Right forelimb (tissue), 1 donor: ENCODE results near the gene IKBKE.

Experiments used
- DNase-seq: peaks from one replicate; pipeline ENCODE4 v3.0.0-alpha.2; 2018

IKBKE gene

GRCh38 chr1:206514813-206515387, 44.6 kb downstream of the IKBKE start:
- no peak for DNase-seq

DNA sequence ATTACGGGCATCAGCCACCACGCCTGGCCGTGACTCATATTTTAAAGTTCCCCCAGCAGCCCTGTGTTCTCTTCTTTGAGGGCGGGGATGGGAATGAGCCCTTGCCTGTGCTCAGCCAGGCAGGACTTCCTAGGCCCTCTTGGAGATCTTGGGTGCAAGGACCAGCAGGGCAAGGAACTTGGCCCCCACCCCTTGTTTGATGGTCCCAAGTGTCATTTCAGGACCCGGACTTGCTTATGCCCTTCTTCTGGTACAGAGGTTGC, 46.4 kb downstream of the IKBKE start:
- DNase-seq, result no peak

GRCh38 chr1:206517784-206518183, 47.5 kb downstream of the IKBKE start:
- DNase-seq, result no peak

DNA sequence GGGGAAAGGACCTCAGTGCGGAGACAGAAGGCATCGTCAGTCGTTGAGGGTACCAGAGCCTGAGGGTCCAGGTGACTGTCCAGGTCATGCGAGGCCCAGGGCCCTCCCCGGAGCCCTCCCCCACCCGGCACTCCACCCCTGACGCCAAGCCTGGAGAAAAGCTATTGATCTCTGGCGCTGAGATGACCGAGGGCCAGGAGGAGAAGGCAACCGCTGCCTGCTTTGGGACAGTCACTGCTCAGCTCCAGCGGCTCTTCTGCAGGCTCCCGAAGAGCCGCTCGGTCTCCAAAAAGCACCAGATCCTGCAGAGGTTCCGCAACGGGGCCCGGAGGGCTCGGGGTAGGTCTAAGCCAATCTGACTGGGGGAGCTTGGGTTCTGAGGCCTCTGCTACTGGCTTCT, 47.9 kb downstream of the IKBKE start:
- DNase-seq, result no peak

GRCh38 chr1:206518743-206519142, 48.5 kb downstream of the IKBKE start:
- DNase-seq, result no peak

DNA sequence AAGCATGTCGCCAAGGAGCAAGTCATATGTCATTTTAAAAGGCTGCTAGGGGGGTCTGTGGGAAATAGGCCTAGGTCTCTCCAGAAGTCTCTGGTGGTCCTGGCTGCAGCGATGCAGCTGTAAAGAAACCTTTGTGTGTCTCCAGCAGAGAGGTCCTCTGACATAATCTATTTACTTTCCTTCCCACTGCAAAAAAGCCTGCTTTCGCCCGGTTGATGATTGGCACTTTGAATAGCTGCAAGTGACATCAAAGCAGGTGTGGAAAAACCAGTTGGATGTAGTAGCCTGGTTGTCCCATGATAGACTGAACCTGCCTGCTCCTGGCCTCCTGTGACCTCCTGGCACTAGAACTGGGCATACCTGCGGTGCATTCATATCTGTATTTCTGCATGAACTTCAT, 50.9 kb downstream of the IKBKE start:
- DNase-seq, result no peak

- DNase-seq, result no peak
These were observed 51.6 kb downstream of the IKBKE start for GRCh38 chr1:206521694-206522402.

GRCh38 chr1:206524739-206525364, 54.6 kb downstream of the IKBKE start:
- peak; percentile 15 for DNase-seq

DNA sequence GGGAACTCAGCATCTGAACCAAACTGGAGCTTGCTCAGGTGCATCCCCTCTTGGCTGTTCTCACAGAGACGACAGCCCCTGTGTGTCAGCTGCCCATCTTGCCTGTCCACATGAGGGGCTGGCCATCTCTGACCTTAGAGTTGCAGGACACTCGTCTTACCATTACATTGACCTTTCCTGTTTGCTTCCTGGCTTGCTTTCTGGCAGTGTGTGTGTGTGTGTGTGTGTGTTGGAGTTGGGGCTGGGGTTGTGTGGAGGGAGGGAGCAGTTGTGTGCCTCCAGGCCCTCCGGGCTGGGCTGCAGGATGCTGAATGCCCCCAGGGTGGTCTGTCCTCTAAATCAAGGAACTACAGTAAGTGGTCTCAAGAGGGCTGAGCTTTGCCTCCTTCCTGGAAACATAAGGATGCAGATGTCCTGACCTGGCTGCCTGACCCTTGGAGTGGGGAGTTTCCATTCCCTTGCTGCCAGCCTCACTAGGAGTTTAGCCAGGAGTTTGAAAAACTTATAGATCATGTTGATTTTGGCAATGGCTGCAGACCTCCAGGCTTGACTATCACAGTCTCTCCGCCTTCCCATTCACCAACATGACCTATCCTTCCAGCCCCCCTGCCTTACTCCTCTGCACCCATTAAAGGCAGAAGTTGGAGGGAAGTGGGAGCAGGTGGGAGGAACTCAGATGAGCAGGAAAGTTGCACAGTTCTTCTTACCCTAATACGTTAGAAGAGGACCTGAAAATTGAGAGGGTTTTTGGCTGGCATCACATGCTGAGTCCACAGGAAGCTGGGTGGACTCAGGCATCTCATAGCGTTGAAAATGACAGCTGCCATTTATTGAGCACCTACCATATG, 56.0 kb downstream of the IKBKE start:
- DNase-seq, result no peak

GRCh38 chr1:206529425-206529824, 59.1 kb downstream of the IKBKE start:
- DNase-seq, result no peak

DNA sequence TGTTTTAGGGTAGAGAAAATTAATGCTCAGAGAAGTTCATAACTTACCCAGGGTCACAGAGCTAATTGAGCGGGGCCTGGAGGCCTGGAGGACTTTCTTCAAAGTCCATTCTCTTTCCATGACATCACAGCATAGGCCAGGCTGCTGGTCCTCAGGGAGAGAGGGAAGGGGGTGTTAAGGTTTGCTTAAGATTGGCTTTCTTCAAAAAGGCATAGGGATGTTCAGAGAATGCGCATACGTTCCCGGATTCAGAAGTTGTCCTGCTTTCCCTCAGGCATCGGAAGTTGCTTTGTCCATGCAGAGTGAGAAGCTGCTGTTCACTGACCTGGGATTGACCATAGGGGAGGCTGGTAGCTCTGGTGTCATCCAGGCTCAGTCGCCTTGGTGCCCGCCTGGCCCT, 62.1 kb downstream of the IKBKE start:
- DNase-seq, result no peak

DNA sequence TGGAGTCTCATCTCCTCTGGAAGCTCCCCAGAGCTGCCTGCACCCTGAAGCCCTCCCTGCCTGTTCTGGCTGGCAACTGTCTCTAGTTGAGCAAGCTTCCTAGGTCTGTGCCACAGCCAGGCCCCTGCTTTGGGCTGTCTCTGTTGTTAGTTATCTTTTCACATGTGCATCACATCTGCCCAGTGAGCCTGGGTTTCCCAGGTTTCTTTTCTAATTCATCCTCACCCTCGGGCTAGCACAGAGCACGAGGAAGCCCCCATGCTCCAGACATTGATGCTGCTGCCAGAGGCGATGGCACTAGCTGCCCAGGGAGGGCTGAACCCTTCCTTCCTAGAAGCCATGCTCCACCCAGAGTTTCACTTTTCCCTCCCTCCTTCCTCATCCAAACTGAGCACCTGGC, 64.3 kb downstream of the IKBKE start:
- DNase-seq, result no peak

GRCh38 chr1:206535853-206536188, 65.5 kb downstream of the IKBKE start:
- DNase-seq, result no peak

GRCh38 chr1:206537141-206537540, 66.9 kb downstream of the IKBKE start:
- DNase-seq, result no peak

- DNase-seq, result no peak
These were observed 68.0 kb downstream of the IKBKE start for GRCh38 chr1:206538086-206538770.

DNA sequence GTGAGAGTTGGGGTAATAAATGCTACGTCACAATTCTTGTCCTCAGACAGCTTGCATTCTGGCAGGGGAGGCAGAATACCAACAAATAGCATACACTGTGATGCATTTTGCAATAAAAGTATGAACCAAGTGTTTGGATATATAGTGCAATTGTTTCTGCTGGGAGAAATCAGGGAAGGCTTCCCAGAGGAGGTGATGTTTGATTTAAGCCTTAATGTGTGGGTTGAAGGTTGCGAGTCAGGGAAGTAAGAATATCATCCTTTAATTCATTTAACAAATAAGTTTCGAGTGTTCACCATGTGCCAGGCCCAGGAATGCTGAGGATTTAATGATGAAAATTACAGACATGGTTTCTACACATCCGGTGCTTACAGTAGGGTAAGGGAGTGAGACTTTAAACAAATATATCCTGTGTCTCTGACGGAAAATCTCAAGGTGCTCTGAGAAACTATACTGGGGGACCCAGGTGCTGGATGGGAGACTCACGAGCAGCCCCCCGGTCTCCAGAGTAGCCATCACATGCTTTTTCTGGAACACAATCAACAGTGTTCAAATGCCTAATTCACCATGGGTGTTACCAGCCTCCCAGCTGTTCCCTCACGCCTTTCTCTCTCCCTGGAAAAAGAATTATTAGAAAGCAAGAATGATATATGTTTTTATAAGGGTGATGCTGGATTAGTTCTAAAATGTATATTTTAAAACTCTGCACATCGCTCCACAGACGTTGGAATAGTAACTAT, 68.8 kb downstream of the IKBKE start:
- DNase-seq, result no peak

DNA sequence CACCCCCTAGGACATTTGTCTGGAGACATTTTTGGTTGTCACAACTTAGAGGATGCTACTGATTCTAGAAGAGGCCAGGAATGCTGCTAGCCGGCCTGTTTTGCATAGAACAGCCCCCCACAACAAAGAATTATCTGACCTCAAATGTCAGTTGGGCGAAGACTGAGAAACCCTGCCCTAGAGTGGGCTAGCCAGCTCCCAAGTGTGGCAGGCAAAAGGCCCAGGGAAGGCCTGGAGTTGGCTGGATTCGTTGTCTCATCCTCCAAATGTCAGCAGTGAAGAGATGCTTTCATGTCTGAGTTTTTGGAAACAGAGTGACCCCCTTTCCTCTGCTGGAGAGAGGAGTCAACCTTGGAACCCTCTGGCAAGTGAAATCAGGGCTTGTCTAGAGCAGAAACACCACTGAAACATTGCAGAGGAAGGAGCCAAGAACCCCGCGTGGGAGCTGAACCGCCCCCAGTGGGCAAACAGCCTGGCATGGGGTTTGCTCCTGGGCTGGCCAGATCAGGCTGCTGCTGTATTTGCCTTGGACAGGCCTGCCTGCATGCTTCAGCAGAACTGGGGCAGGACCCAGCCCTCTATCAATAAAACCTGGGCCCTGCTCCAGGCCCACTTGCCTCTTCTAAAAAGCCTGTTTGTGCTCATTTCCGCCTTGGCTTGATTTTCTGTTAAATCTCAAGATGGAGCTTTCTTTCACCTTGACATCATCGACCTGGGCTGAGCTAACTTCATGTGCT, 69.9 kb downstream of the IKBKE start:
- DNase-seq, result peak; percentile 73

DNA sequence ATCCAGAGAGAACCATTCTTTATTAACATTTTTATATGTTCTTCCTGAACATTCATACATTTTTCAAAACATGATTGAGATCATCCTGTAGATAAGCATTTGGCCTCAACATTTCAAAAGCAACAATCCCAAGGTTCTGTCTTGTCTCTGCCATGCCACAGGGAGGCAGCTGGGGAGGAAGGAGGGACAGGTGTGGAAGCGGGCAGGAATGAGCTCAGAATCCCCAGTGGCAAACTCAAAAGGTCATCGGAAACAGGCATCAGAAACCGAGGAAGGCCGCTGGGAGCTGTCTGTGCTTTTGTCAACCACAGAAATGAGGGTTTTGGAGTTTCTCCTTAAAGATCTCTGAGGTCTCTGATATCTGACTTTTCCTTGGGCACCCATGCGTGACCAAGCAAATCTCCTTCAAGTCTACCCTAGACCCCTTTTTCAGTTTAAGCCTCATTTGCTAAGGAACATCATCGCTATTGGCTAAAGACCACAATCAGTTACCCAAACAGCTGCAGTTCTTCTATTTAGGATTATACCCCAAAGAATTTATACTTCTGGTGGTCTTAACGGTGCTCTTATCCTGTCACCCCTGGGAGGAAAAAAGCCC, 71.1 kb downstream of the IKBKE start:
- no peak for DNase-seq

DNA sequence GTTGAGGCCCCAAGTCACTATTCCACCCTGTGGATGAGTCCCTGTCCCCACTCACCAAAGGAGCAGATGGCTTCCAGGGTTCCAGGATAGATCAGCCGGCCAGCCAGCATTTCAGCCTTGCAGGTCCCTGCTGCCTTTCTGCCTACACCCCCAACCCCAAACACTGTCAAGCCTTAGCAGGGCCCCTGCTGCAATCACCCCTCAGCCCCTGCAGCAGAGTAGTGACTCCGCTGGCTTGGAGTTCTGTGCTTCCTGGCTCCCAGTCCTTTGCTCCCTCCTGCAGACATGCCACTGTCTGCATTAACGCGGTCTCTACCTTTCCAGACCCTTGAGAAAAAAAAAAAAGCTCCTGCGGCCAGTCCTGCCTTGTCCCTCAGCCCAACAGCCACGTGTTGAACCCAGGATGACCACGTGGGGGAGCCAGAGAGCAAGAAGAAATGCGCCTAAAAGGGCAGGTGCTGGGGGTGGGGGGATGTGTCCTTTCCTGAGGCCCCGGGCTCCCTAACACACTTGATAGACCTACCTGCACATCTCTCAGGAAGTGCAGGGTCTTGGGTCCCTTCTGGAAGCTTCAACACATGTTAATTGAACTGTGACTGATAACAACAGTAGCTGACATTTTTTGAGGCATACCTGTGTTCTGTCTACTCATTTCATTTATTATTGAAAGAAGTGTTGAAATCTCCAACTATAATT, 74.4 kb downstream of the IKBKE start:
- DNase-seq, result peak; percentile 84

GRCh38 chr1:206545351-206545750, 75.1 kb downstream of the IKBKE start:
- DNase-seq, result no peak
